GM19099 (cell line): ENCODE results near the gene HDAC4.

Source experiments
- POLR2A ChIP-seq: IDR thresholded peaks from 3 replicates; pipeline ENCODE4 v1.6.1; 2011; ENCODE audit warnings: low read depth; ENCODE audit not compliant: insufficient read length; ENCODE audit errors: extremely low read depth

Gene HDAC4

GRCh38 chr2:239215988-239216613 is 184.7 kb downstream of the HDAC4 start:
- no peak for TF ChIP-seq POLR2A

DNA sequence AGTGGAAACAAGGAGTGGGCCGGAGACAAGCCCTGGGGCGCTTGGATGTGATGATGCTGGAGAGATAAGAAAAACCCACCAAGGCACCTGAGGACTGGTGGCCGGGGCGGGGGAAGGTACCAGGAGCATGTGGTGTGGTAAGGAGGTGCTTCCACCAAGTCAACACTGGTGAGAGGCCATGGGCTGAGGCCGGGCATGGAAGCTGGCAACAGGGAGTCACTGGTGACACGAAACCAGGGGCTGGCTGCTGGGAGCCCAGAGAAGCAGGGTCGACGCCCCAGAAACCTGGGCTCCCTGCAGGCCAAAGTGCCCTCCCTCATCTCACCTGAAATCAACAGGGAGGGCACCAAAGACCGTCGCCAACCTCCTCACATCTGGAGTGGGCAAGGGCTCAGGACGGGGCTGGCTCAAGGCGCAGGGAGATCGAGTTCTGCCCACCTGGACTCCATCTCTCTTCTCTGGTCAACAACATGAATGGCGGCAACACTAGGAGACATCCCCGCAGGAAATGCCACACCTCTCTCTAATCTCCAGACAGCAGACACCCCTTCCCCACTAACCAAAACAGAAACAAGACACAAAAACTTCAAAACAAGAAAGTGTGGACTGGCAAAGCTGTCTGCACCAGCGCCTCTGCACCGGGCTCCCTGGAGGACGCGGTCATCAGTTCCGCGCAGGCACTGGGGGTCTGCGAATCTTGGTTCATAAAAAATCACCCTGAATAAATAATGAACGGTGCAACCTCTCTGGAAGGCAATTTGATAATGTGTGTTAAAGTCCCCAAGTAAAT is 185.5 kb downstream of the HDAC4 start:
- TF ChIP-seq POLR2A: no peak

- no peak for TF ChIP-seq POLR2A
Observed at GRCh38 chr2:239214725-239215124, 186.1 kb downstream of the HDAC4 start.

GRCh38 chr2:239213643-239214101 is 187.1 kb downstream of the HDAC4 start:
- TF ChIP-seq POLR2A: no peak

DNA sequence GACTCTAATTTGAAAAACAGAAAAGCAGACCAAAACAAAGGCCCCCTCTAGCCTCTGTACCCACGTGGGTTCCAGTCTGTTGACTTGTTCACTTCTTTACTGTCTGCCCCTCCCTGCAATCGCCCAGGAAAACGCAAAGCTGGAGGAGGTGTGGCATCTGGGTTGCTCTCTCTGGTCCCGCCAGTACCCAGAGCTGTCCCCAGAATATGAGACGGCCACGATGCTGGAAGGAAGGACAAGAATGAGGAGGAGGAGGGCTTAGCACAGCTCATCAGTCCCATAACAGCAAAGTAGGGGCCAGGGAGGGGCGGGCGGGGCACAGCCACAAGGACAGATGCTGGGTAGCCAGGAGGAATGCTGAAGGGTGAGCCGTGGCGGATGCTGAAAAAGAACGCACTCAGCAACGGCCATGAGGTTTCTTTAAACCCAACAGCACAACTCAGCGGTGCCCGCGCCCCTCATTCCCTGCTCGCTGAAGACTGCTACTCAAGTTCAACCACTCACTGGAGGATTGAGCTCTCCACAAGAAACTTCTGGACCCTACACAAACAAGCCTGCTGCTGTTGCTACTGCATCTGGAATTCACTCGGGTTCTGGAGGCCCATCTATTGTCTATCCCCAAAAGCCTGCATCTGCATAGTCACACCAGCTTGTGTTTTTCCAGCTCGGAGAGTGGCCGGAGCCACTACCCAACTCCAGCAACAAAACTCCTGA is 187.7 kb downstream of the HDAC4 start:
- TF ChIP-seq POLR2A: no peak

- TF ChIP-seq POLR2A: no peak
Observed at GRCh38 chr2:239212121-239212928, 188.5 kb downstream of the HDAC4 start.

GRCh38 chr2:239211396-239212094 is 189.3 kb downstream of the HDAC4 start:
- no peak for TF ChIP-seq POLR2A

- TF ChIP-seq POLR2A: no peak
Observed at GRCh38 chr2:239209783-239210182, 191.0 kb downstream of the HDAC4 start.

- TF ChIP-seq POLR2A: no peak
Observed at GRCh38 chr2:239208465-239209180, 192.2 kb downstream of the HDAC4 start.

GRCh38 chr2:239206851-239207250 is 194.0 kb downstream of the HDAC4 start:
- no peak for TF ChIP-seq POLR2A

GRCh38 chr2:239206042-239206441 is 194.8 kb downstream of the HDAC4 start:
- no peak for TF ChIP-seq POLR2A

GRCh38 chr2:239204876-239205468 is 195.8 kb downstream of the HDAC4 start:
- TF ChIP-seq POLR2A: no peak

DNA sequence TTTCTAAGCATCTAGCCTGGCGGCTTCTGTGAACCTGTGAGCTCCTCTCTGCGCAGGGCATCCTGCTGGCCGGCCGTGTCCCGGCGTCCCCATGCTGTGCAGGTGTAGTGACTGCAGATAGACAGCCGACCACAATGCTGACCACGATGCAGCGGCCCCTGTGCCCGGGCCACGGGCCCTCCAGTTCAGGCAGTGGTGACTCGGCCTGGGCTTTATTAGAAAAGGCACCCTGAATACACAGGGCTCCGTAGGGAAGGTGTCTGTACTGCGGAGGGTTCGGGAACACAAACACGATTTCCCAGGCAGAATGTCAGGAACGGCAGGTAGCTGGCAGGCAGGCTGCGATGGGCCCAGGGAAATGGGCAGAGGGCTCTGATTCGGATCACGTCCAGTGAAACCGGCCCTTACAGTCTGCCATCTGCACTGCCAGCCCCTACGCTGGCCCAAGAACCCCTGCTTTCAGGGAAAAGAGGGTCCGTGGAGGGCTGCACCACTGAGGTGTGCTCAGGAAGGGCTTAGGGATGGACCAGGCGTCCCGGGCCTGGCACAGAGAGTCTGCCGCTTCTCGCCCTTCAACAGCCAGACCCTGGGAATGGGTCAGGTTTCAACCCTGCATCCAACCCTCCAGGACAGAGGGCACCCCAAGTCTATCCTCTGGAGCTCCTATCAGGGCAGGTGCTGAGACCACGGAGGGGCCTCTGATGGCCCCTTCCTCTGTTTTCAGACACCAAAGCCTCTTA is 196.5 kb downstream of the HDAC4 start:
- no peak for TF ChIP-seq POLR2A
